ENCODE measurements around the gene SLC16A13. TPM values are rescaled to one million over a fixed set of nuclear protein-coding genes. Genes with fewer than 3 reads are reported as not detected.

Gene SLC16A13
- total and polyA plus RNA-seq, 2 donors (not counting 1 experiment from before 2014, with no cell fraction given), result 7.4 to 21.9 TPM

- Mint-ChIP-seq H3K4me3 (peak overlapping the region; percentile 94), H3K9me3 (ENCODE audit: insufficient read depth) (no peaks in the 10 kb centered on the region), H3K27me3 (no peaks in the 10 kb centered on the region), H3K27ac (peak overlapping the region; percentile 98), H3K4me1 (peaks cover 49% of the 10 kb centered on the region)
- Histone ChIP-seq H3K4me2 (replicated peaks; ENCODE audit: low read depth, low read length, poor library complexity, severe bottlenecking) (peak overlapping the region; percentile 98), H4K20me1 (ENCODE audit: control insufficient read depth, insufficient read depth, low read length, poor library complexity, severe bottlenecking) (no peaks in the 10 kb centered on the region), H3K36me3 (replicated peaks in 1 of 2; ENCODE audit: control extremely low read depth in 1 of 2, control insufficient read depth in 1 of 2, extremely low read depth in 1 of 2, insufficient read depth in 2 of 2, low read length in 1 of 2) (no peaks in the 10 kb centered on the region), H2AFZ (ENCODE audit: insufficient read depth, low read depth, low read length, poor library complexity, severe bottlenecking) (peak overlapping the region; percentile 86), H3K4me1 (ENCODE audit: control insufficient read depth in 2 of 2, insufficient read depth in 2 of 2, low read length in 2 of 2) (peaks cover 21 to 41% of the 10 kb centered on the region in 2 donors), H3K9ac (ENCODE audit: low read length) (peak overlapping the region; percentile 99), H3K27me3 (replicated peaks in 1 of 4; ENCODE audit: control extremely low read depth in 1 of 4, control insufficient read depth in 3 of 4, insufficient read depth in 4 of 4, low read length in 3 of 4) (no peaks in the 10 kb centered on the region), H3K4me3 (ENCODE audit: control extremely low read depth in 1 of 5, extremely low read depth in 1 of 5, insufficient read depth in 1 of 5, low read depth in 2 of 5, low read length in 4 of 5) (peak overlapping the region; percentile 58 to 97 (median 88)), H3K27ac (ENCODE audit: low read length in 2 of 2) (peak overlapping the region; percentile 86 to 100), H3K9me3 (ENCODE audit: control extremely low read depth in 1 of 3, control insufficient read depth in 2 of 3, insufficient read depth in 1 of 3, low read length in 2 of 3) (no peaks in the 10 kb centered on the region), H3K79me2 (ENCODE audit: control insufficient read depth, insufficient read depth, low read length) (peaks cover 38% of the 10 kb centered on the region)
- TF ChIP-seq EZH2 (IDR thresholded peaks at IDR 0.05; ENCODE audit: borderline replicate concordance, insufficient read depth, low read depth, low read length, poor library complexity, severe bottlenecking) (no peak), CTCF (IDR thresholded peaks at IDR 0.05) (no peak)
- WGBS (ENCODE audit: insufficient coverage), result 6% methylated on average over 6 of the region's 7 CpGs
- intact Hi-C loops (cut with micrococcal nuclease), result loop anchor here (1.0 to 5.0 kb wide), 5 partner anchors 8 to 402 kb away; partner anchors contain the start of genes BCL6B, EIF5A, FGF11 and TMEM102
- ChIA-PET CTCF (interaction anchor here (0.9 to 1.7 kb wide), 12 partner anchors 10 to 192 kb away, joined by 3 to 21 read pairs (median 4); partner anchors contain the start of gene BCL6B), POLR2A (interaction anchor here (0.9 to 1.7 kb wide), 13 partner anchors 9 to 651 kb away, joined by 3 to 26 read pairs (median 8); partner anchors contain the start of genes NEURL4, RNASEK and SLC16A11)
- ATAC-seq (ENCODE audit: low read depth) (peak; percentile 11), DNase-seq (no peak)
Observed at GRCh38 chr17:7034955-7035590, 742 bp upstream of the SLC16A13 start.

Data from B cell (primary cell).